Liver (tissue), 9 donors: Measurements from ENCODE around the gene EFCC1. TPM values are rescaled to one million over a fixed set of nuclear protein-coding genes. Genes with fewer than 3 reads are reported as not detected.
A peak's percentile ranks its signal among the peaks of the same experiment; 100 is the strongest.

Experiments
- DNase-seq: peaks from one replicate; pipeline ENCODE4 v3.0.0-alpha.2; 2017; ENCODE audit warnings: low spot score
- H3K27ac ChIP-seq, 2 donors: one replicate each; pipeline ENCODE4 v1.7.0; 2013; ENCODE audit warnings: inconsistent platforms in 2 of 2, low read length in 2 of 2, control low read depth in 1 of 2, low read depth in 1 of 2, mild to moderate bottlenecking in 1 of 2
- H3K27me3 ChIP-seq, 4 donors: one replicate each; pipeline versions ENCODE4 v1.6.1 to v1.7.0; 2013; ENCODE audit warnings: low read length in 3 of 4, inconsistent platforms in 1 of 4, mild to moderate bottlenecking in 1 of 4, moderate library complexity in 1 of 4; ENCODE audit not compliant: control insufficient read depth in 4 of 4, insufficient read depth in 4 of 4
- H3K36me3 ChIP-seq, 4 donors: one replicate each; pipeline versions ENCODE4 v1.6.1 to v1.7.0; 2013; ENCODE audit warnings: low read length in 3 of 4, mild to moderate bottlenecking in 3 of 4, low read depth in 1 of 4, moderate library complexity in 1 of 4; ENCODE audit not compliant: control insufficient read depth in 4 of 4, insufficient read depth in 3 of 4
- H3K4me1 ChIP-seq, 4 donors: one replicate each; pipeline versions ENCODE4 v1.6.1 to v1.7.0; 2013; ENCODE audit warnings: low read length in 3 of 4, mild to moderate bottlenecking in 3 of 4, moderate library complexity in 1 of 4; ENCODE audit not compliant: control insufficient read depth in 4 of 4, insufficient read depth in 4 of 4
- H3K4me3 ChIP-seq, 3 donors: one replicate each; pipeline versions ENCODE4 v1.6.1 to v1.7.0; 2013; ENCODE audit warnings: low read length in 3 of 3, control low read depth in 1 of 3, low read depth in 1 of 3, mild to moderate bottlenecking in 1 of 3
- H3K9ac ChIP-seq, 2 donors: one replicate each; pipeline ENCODE4 v1.7.0; 2013; ENCODE audit warnings: low read length in 2 of 2, mild to moderate bottlenecking in 2 of 2, moderate library complexity in 2 of 2, control low read depth in 1 of 2, low read depth in 1 of 2
- H3K9me3 ChIP-seq, 4 donors: one replicate each; pipeline versions ENCODE4 v1.6.1 to v1.7.0; 2013; ENCODE audit warnings: low read length in 3 of 4; ENCODE audit not compliant: control insufficient read depth in 4 of 4
- EGR1 ChIP-seq, 2 donors: IDR thresholded peaks; 2 replicates each; pipeline ENCODE4 v1.6.1; 2016 to 2018; ENCODE audit warnings: antibody characterized with exemption in 2 of 2, low read depth in 2 of 2
- FOXA1 ChIP-seq: IDR thresholded peaks from 2 replicates; pipeline ENCODE4 v1.6.1; 2016; ENCODE audit warnings: antibody characterized with exemption
- FOXA2 ChIP-seq: IDR thresholded peaks from 2 replicates; pipeline ENCODE4 v1.6.1; 2016; ENCODE audit warnings: antibody characterized with exemption
- GABPA ChIP-seq, 2 donors: IDR thresholded peaks in 1 of 2; conservative IDR thresholded peaks in 1 of 2; 2 replicates each; pipeline ENCODE4 v1.6.1; 2016; ENCODE audit warnings: antibody characterized with exemption in 2 of 2, mild to moderate bottlenecking in 1 of 2, moderate library complexity in 1 of 2
- HNF4A ChIP-seq, 2 donors: conservative IDR thresholded peaks; 2 replicates each; pipeline ENCODE4 v1.6.1; 2016; ENCODE audit warnings: antibody characterized with exemption in 2 of 2, mild to moderate bottlenecking in 2 of 2
- HNF4G ChIP-seq: IDR thresholded peaks from 2 replicates; pipeline ENCODE4 v1.6.1; 2016; ENCODE audit warnings: antibody characterized with exemption
- JUND ChIP-seq, 2 donors: IDR thresholded peaks; 2 replicates each; pipeline ENCODE4 v1.6.1; 2016; ENCODE audit warnings: antibody characterized with exemption in 2 of 2
- NR2F2 ChIP-seq: IDR thresholded peaks from 2 replicates; pipeline ENCODE4 v1.6.1; 2016; ENCODE audit warnings: antibody characterized with exemption
- RAD21 ChIP-seq, 2 donors: IDR thresholded peaks; 2 replicates each; pipeline ENCODE4 v1.6.1; 2016; ENCODE audit warnings: antibody characterized with exemption in 2 of 2, mild to moderate bottlenecking in 2 of 2
- RXRA ChIP-seq, 2 donors: IDR thresholded peaks; 2 replicates each; pipeline ENCODE4 v1.6.1; 2017 to 2018; ENCODE audit warnings: antibody characterized with exemption in 2 of 2, mild to moderate bottlenecking in 1 of 2
- SP1 ChIP-seq: IDR thresholded peaks from 2 replicates; pipeline ENCODE4 v1.6.1; 2018; ENCODE audit warnings: antibody characterized with exemption, mild to moderate bottlenecking
- TAF1 ChIP-seq: conservative IDR thresholded peaks from 2 replicates; pipeline ENCODE4 v1.6.1; 2016; ENCODE audit warnings: antibody characterized with exemption, mild to moderate bottlenecking
- YY1 ChIP-seq: IDR thresholded peaks from 2 replicates; pipeline ENCODE4 v1.6.1; 2016; ENCODE audit warnings: antibody characterized with exemption, mild to moderate bottlenecking
- WGBS: extraction: QIAGEN DNeasy Blood & Tissue Kit; methylation state at CpG from one replicate; pipeline ENCODE4 v1.1.7; 2013; 5-methylcytosine and 5-hydroxymethylcytosine counted together
- polyA plus RNA-seq, 2 donors: library from polyadenylated mRNA; stranded (reverse) in 1 of 2; unstranded in 1 of 2; fragments of 200-250 nt in 1 of 2; fragments of >200 nt in 1 of 2; fragmentation: Nextera tagmentation in 1 of 2; extraction: Ambion mirVana in 1 of 2; gene quantifications; one replicate each; pipeline versions ENCODE4 v1.2.1 to v1.2.3, GENCODE V29; 2013 to 2015
- total RNA-seq, 2 donors: library from RNA; depleted of rRNA; stranded (reverse); fragments of >200 nt; gene quantifications; one replicate each; pipeline ENCODE4 v1.2.3, GENCODE V29; 2014
- TF ChIP-seq, protein P1 (sequence below): IDR thresholded peaks from 2 replicates; pipeline ENCODE4 v1.6.1; 2016; ENCODE audit warnings: antibody characterized with exemption
- TF ChIP-seq, protein P2 (sequence below): IDR thresholded peaks from 2 replicates; pipeline ENCODE4 v1.6.1; 2016; ENCODE audit warnings: antibody characterized with exemption
- TF ChIP-seq, protein P3 (sequence below): IDR thresholded peaks from 2 replicates; pipeline ENCODE4 v1.6.1; 2016; ENCODE audit warnings: antibody characterized with exemption
- TF ChIP-seq, protein P4 (sequence below): fragments of 150-350 bp; IDR thresholded peaks from 2 replicates; pipeline ENCODE4 v1.5.1; 2017; ENCODE audit warnings: improper control_type of control experiment, low read depth, low read length; ENCODE audit not compliant: missing input control
- TF ChIP-seq, protein P5 (sequence below): IDR thresholded peaks from 2 replicates; pipeline ENCODE4 v1.6.1; 2016; ENCODE audit warnings: antibody characterized with exemption, mild to moderate bottlenecking
- donor health status: healthy.
- donor health status: healthy.
- donor health status: healthy.
- donor health status: healthy.
- donor health status: healthy.

The EFCC1 gene
- total and polyA plus RNA-seq, 4 donors, result 0.08 to 1.0 (median 0.24) TPM

DNA sequence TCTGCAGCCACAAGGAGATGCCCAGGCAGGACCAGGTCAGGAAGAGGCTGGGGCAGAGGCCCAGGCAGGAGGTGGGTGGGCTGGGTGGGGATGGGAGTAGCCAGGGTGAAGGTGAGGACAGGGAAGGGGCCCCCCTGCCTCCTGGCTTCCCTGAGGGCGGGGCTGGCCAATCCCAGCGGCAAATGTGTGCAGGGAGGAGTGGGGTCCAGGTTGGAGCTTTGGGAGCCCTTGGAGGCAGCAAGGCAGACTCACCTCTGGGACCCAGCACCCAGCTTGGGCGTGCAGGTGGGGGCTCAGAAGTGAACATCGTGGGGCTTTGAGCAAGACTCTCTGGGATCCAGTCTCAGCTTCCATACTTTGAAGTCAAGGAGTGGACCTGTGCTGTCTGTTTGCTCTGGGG, 84.7 kb downstream of the EFCC1 start:
- WGBS, result 88% methylated on average over 4 of the region's 4 CpGs
- TF ChIP-seq FOXA1 (no peak), HNF4G (no peak), YY1 (no peak), HNF4A (conservative IDR thresholded peaks at IDR 0.05) (no peak), EGR1 (IDR thresholded peaks at IDR 0.05; ENCODE audit: low read depth in 2 of 2) (no peak), RAD21 (IDR thresholded peaks at IDR 0.05) (no peak), TAF1 (no peak), GABPA (IDR thresholded peaks at IDR 0.05 in 1 of 2, conservative IDR thresholded peaks at IDR 0.05 in 1 of 2) (no peak), FOXA2 (no peak), NR2F2 (no peak), RXRA (IDR thresholded peaks at IDR 0.05) (no peak), JUND (IDR thresholded peaks at IDR 0.05) (no peak)
- TF ChIP-seq, protein P1, sequence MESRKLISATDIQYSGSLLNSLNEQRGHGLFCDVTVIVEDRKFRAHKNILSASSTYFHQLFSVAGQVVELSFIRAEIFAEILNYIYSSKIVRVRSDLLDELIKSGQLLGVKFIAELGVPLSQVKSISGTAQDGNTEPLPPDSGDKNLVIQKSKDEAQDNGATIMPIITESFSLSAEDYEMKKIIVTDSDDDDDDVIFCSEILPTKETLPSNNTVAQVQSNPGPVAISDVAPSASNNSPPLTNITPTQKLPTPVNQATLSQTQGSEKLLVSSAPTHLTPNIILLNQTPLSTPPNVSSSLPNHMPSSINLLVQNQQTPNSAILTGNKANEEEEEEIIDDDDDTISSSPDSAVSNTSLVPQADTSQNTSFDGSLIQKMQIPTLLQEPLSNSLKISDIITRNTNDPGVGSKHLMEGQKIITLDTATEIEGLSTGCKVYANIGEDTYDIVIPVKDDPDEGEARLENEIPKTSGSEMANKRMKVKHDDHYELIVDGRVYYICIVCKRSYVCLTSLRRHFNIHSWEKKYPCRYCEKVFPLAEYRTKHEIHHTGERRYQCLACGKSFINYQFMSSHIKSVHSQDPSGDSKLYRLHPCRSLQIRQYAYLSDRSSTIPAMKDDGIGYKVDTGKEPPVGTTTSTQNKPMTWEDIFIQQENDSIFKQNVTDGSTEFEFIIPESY, result no peak
- TF ChIP-seq, protein P2, sequence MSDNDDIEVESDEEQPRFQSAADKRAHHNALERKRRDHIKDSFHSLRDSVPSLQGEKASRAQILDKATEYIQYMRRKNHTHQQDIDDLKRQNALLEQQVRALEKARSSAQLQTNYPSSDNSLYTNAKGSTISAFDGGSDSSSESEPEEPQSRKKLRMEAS, result no peak
- TF ChIP-seq, protein P3, sequence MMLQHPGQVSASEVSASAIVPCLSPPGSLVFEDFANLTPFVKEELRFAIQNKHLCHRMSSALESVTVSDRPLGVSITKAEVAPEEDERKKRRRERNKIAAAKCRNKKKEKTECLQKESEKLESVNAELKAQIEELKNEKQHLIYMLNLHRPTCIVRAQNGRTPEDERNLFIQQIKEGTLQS, result no peak
- TF ChIP-seq, protein P4, sequence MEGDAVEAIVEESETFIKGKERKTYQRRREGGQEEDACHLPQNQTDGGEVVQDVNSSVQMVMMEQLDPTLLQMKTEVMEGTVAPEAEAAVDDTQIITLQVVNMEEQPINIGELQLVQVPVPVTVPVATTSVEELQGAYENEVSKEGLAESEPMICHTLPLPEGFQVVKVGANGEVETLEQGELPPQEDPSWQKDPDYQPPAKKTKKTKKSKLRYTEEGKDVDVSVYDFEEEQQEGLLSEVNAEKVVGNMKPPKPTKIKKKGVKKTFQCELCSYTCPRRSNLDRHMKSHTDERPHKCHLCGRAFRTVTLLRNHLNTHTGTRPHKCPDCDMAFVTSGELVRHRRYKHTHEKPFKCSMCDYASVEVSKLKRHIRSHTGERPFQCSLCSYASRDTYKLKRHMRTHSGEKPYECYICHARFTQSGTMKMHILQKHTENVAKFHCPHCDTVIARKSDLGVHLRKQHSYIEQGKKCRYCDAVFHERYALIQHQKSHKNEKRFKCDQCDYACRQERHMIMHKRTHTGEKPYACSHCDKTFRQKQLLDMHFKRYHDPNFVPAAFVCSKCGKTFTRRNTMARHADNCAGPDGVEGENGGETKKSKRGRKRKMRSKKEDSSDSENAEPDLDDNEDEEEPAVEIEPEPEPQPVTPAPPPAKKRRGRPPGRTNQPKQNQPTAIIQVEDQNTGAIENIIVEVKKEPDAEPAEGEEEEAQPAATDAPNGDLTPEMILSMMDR, result no peak

DNA sequence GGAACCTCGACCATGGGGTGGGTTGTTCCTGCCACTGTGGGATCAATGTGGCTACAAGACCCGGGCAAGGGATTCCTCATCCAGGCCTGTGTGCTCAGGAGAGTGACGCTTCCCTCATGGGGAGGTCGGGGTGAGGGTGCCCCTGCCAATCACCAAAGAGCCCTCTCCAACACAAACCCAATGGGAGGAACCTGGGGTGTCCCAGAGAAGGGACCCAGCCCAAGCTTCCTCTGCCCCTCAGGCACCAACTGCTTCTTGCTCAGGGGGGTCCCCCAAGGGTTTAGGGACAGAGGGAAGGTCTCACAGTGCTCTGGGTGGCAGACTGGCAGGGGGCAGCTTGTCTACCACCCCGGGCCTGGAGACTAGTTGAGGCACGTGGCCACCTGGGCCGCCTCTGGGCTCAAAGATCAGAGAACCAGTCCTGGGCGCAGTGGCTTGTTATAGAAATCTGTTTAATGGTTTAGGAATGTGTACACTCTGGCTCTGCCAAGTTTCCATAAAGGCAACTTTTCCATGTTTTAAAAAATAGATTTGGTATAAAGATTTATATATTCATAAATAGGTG, 86.1 kb downstream of the EFCC1 start:
- DNase-seq, result no peak
- Histone ChIP-seq H3K4me1 (peaks cover 0 to 9% (median 0%) of the 10 kb centered on the region in 4 donors), H3K9me3 (no peaks in the 10 kb centered on the region), H3K27me3 (no peaks in the 10 kb centered on the region), H3K27ac (peak overlapping the region; percentile 43 to 63), H3K4me3 (no peak overlapping the region), H3K36me3 (peaks cover under 1 to 10% (median 6%) of the 10 kb centered on the region in 4 donors), H3K9ac (no peak overlapping the region)
- WGBS, result 79% methylated on average over 8 of the region's 8 CpGs
- TF ChIP-seq NR2F2, result no peak
- TF ChIP-seq SP1, result no peak
- TF ChIP-seq, protein P3, result no peak
- TF ChIP-seq YY1, result no peak
- TF ChIP-seq, protein P2, result no peak
- no peak for TF ChIP-seq EGR1 (IDR thresholded peaks at IDR 0.05; ENCODE audit: low read depth in 2 of 2)
- TF ChIP-seq, protein P1, result no peak
- TF ChIP-seq RAD21 (IDR thresholded peaks at IDR 0.05), result no peak
- TF ChIP-seq, protein P5, sequence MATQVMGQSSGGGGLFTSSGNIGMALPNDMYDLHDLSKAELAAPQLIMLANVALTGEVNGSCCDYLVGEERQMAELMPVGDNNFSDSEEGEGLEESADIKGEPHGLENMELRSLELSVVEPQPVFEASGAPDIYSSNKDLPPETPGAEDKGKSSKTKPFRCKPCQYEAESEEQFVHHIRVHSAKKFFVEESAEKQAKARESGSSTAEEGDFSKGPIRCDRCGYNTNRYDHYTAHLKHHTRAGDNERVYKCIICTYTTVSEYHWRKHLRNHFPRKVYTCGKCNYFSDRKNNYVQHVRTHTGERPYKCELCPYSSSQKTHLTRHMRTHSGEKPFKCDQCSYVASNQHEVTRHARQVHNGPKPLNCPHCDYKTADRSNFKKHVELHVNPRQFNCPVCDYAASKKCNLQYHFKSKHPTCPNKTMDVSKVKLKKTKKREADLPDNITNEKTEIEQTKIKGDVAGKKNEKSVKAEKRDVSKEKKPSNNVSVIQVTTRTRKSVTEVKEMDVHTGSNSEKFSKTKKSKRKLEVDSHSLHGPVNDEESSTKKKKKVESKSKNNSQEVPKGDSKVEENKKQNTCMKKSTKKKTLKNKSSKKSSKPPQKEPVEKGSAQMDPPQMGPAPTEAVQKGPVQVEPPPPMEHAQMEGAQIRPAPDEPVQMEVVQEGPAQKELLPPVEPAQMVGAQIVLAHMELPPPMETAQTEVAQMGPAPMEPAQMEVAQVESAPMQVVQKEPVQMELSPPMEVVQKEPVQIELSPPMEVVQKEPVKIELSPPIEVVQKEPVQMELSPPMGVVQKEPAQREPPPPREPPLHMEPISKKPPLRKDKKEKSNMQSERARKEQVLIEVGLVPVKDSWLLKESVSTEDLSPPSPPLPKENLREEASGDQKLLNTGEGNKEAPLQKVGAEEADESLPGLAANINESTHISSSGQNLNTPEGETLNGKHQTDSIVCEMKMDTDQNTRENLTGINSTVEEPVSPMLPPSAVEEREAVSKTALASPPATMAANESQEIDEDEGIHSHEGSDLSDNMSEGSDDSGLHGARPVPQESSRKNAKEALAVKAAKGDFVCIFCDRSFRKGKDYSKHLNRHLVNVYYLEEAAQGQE, result no peak

More for the DNA sequence above, 84.7 kb downstream of the EFCC1 start:
- no peak overlapping the region for H3K4me3 ChIP-seq
- H3K27me3 ChIP-seq, result no peaks in the 10 kb centered on the region
- no peaks in the 10 kb centered on the region for H3K9me3 ChIP-seq
- no peak overlapping the region for H3K9ac ChIP-seq
- peaks cover 0 to 6% (median 0%) of the 10 kb centered on the region in 4 donors for H3K4me1 ChIP-seq
- no peaks in the 10 kb centered on the region for H3K36me3 ChIP-seq
- no peak overlapping the region for H3K27ac ChIP-seq
- DNase-seq, result no peak
